ENCODE results near the gene PEPD.

The PEPD gene

GRCh38 chr19:33437393-33437820 is 84.2 kb downstream of the PEPD start:
- TF ChIP-seq FOXP2 (optimal IDR thresholded peaks at IDR 0.05; ENCODE audit: borderline replicate concordance, extremely low read depth, extremely low read length, insufficient read depth) (no peak), SIN3A (IDR thresholded peaks at IDR 0.05; ENCODE audit: borderline replicate concordance, insufficient read depth, low read length) (no peak), REST (IDR thresholded peaks at IDR 0.05; ENCODE audit: insufficient read depth in 1 of 2, low read depth in 2 of 2, low read length in 2 of 2) (no peak), POLR2AphosphoS5 (IDR thresholded peaks at IDR 0.05; ENCODE audit: low read depth, low read length) (no peak), TAF1 (IDR thresholded peaks at IDR 0.05; ENCODE audit: borderline replicate concordance, insufficient read depth, low read length) (no peak)

- TF ChIP-seq REST (IDR thresholded peaks at IDR 0.05; ENCODE audit: insufficient read depth in 1 of 2, low read depth in 2 of 2, low read length in 2 of 2) (no peak), POLR2AphosphoS5 (IDR thresholded peaks at IDR 0.05; ENCODE audit: low read depth, low read length) (no peak), TAF1 (IDR thresholded peaks at IDR 0.05; ENCODE audit: borderline replicate concordance, insufficient read depth, low read length) (no peak)
Observed at GRCh38 chr19:33436360-33437345, 84.9 kb downstream of the PEPD start.

GRCh38 chr19:33435706-33436359 is 85.8 kb downstream of the PEPD start:
- TF ChIP-seq SIN3A (IDR thresholded peaks at IDR 0.05; ENCODE audit: borderline replicate concordance, insufficient read depth, low read length) (no peak), POLR2AphosphoS5 (IDR thresholded peaks at IDR 0.05; ENCODE audit: low read depth, low read length) (no peak), TAF1 (IDR thresholded peaks at IDR 0.05; ENCODE audit: borderline replicate concordance, insufficient read depth, low read length) (no peak), FOXP2 (optimal IDR thresholded peaks at IDR 0.05; ENCODE audit: borderline replicate concordance, extremely low read depth, extremely low read length, insufficient read depth) (no peak), REST (IDR thresholded peaks at IDR 0.05; ENCODE audit: insufficient read depth in 1 of 2, low read depth in 2 of 2, low read length in 2 of 2) (no peak)

GRCh38 chr19:33434886-33435705 is 86.5 kb downstream of the PEPD start:
- TF ChIP-seq TAF1 (IDR thresholded peaks at IDR 0.05; ENCODE audit: borderline replicate concordance, insufficient read depth, low read length) (no peak), POLR2AphosphoS5 (IDR thresholded peaks at IDR 0.05; ENCODE audit: low read depth, low read length) (no peak), FOXP2 (optimal IDR thresholded peaks at IDR 0.05; ENCODE audit: borderline replicate concordance, extremely low read depth, extremely low read length, insufficient read depth) (no peak), REST (IDR thresholded peaks at IDR 0.05; ENCODE audit: insufficient read depth in 1 of 2, low read depth in 2 of 2, low read length in 2 of 2) (no peak), SIN3A (IDR thresholded peaks at IDR 0.05; ENCODE audit: borderline replicate concordance, insufficient read depth, low read length) (no peak)

Data from PFSK-1 (cell line).